ENCODE results near the gene HDAC7.

DNA sequence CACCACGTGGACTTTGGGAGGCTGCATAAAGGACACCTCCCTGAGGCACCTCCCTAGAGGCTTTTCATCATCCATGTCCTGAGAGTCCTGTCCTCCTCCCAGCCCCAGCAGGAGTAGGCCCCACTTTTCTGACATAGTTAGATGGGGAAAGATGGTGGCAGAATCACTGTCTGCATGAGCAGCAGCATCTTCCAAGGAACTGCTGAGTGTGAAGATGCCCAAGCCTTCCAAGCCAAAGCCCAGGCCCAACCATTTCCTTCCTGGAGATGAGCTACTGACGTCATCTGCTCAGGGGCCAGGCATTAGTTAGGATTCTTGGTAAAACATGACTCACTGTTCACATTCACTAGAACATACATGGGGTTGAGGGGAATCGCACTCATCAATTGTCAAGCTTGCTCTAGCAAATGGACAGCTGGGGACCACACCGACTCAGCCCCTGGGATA is 47.8 kb upstream of the HDAC7 start:
- TF ChIP-seq CTCF (IDR thresholded peaks at IDR 0.05): no peak
- no peak for TF ChIP-seq POLR2A (IDR thresholded peaks at IDR 0.05)

Data from adrenal gland (tissue), 5 donors.